Testis (tissue), 3 donors: Measurements from ENCODE around the gene ARAP1. TPM values are rescaled to one million over a fixed set of nuclear protein-coding genes. Genes with fewer than 3 reads are reported as not detected.

Source experiments
- DNase-seq: peaks from one replicate; pipeline ENCODE4 v3.0.0-alpha.2; 2019
- H3K27ac ChIP-seq, 2 donors: fragments of 200-600 bp; sonication (generic); one replicate each; pipeline ENCODE4 v1.5.1; 2019
- H3K27me3 ChIP-seq: fragments of 200-600 bp; sonication (generic); one replicate; pipeline ENCODE4 v1.5.1; 2019
- H3K36me3 ChIP-seq: fragments of 200-600 bp; sonication (generic); one replicate; pipeline ENCODE4 v1.5.1; 2017; ENCODE audit warnings: low read depth; ENCODE audit errors: missing control alignments
- H3K4me1 ChIP-seq: fragments of 200-600 bp; sonication (generic); one replicate; pipeline ENCODE4 v1.5.1; 2019
- H3K4me3 ChIP-seq, 2 donors: fragments of 200-600 bp; sonication (generic); one replicate each; pipeline ENCODE4 v1.5.1; 2017 to 2019
- H3K9me3 ChIP-seq: fragments of 200-600 bp; sonication (generic); one replicate; pipeline ENCODE4 v1.5.1; 2017
- POLR2A ChIP-seq: fragments of 450-650 bp; IDR thresholded peaks from one replicate; pipeline ENCODE4 v1.6.1; 2017; ENCODE audit warnings: antibody characterized with exemption, mild to moderate bottlenecking, moderate library complexity
- WGBS, 2 donors: methylation state at CpG; one replicate each; pipeline ENCODE4 v1.1.5; 2018; 5-methylcytosine and 5-hydroxymethylcytosine counted together
- intact Hi-C: fragments of 100-400 bp; cut with DNase I; formaldehyde crosslinking; loops from one replicate; pipeline ENCODE4 v1.15.1; 2023; ENCODE audit warnings: low total_unique reads
- microRNA-seq, 2 donors: library from miRNA; unstranded; fragments of <30 nt; microRNA quantifications; one replicate each; pipeline ENCODE4, GENCODE V29; 2016; ENCODE audit warnings: borderline number of aligned reads in 2 of 2, borderline replicate concordance in 1 of 2
- polyA plus RNA-seq: library from polyadenylated mRNA; stranded (reverse); fragments of 350-450 nt; fragmentation: Illumina TruSeq; extraction: RNeasy Lipid Tissue Mini Kit (QIAGEN cat#74804); gene quantifications from one replicate; pipeline ENCODE4 v1.2.3, GENCODE V29; 2014; ENCODE audit warnings: low read depth, low replicate concordance; ENCODE audit not compliant: insufficient read depth
- small RNA-seq, 2 donors: library from RNA; depleted of rRNA; stranded (forward); fragments of <200 nt; gene quantifications; one replicate each; pipeline ENCODE3, GENCODE V24; 2016
- total RNA-seq, 2 donors: library from RNA; depleted of rRNA; stranded (reverse); fragments of >200 nt; gene quantifications; one replicate each; pipeline ENCODE4 v1.2.3, GENCODE V29; 2016
- TF ChIP-seq, protein P1 (sequence below), 3 experiments: fragments of 450-650 bp in 2 of 3; fragments of 200-600 bp in 1 of 3; sonication (generic) in 1 of 3; IDR thresholded peaks; one replicate each; pipeline ENCODE4 v1.5.1; 2016 to 2019; ENCODE audit warnings: antibody characterized with exemption in 3 of 3, mild to moderate bottlenecking in 2 of 3, moderate library complexity in 1 of 3

The ARAP1 gene
- total and polyA plus RNA-seq, 3 donors from 2014 or later, result 46.9 to 88.3 (median 65.2) TPM

DNA sequence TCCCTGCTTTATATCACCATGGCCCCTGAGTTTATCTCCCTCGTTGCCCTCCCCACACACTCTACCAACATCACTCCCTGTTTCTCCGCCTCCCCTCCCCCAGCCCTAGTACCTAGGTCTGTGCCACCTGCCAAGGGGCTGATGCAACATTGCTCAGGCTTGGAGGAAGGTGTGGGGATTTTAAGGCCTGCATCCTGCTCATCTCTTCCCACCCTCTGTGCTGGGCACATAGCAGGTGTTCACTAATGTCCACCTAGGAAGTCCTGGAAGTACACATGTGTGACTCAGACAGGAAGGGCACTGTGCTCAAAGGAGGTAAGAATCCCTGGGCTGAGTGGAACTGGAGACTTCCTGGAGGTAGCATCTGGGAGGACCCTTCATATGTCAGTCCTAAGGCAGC, 115.0 kb downstream of the ARAP1 start:
- 86 to 87% methylated on average over 2 of the region's 2 CpGs for WGBS, 2 donors
- no peak for DNase-seq
- Histone ChIP-seq H3K36me3 (no peaks in the 10 kb centered on the region), H3K27me3 (no peaks in the 10 kb centered on the region), H3K27ac (no peak overlapping the region), H3K9me3 (no peaks in the 10 kb centered on the region), H3K4me3 (no peak overlapping the region), H3K4me1 (peaks cover 6% of the 10 kb centered on the region)
- intact Hi-C loops, result no loop called here
- TF ChIP-seq, protein P1, sequence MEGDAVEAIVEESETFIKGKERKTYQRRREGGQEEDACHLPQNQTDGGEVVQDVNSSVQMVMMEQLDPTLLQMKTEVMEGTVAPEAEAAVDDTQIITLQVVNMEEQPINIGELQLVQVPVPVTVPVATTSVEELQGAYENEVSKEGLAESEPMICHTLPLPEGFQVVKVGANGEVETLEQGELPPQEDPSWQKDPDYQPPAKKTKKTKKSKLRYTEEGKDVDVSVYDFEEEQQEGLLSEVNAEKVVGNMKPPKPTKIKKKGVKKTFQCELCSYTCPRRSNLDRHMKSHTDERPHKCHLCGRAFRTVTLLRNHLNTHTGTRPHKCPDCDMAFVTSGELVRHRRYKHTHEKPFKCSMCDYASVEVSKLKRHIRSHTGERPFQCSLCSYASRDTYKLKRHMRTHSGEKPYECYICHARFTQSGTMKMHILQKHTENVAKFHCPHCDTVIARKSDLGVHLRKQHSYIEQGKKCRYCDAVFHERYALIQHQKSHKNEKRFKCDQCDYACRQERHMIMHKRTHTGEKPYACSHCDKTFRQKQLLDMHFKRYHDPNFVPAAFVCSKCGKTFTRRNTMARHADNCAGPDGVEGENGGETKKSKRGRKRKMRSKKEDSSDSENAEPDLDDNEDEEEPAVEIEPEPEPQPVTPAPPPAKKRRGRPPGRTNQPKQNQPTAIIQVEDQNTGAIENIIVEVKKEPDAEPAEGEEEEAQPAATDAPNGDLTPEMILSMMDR (IDR thresholded peaks at IDR 0.05), result no peak
- no peak for TF ChIP-seq POLR2A

DNA sequence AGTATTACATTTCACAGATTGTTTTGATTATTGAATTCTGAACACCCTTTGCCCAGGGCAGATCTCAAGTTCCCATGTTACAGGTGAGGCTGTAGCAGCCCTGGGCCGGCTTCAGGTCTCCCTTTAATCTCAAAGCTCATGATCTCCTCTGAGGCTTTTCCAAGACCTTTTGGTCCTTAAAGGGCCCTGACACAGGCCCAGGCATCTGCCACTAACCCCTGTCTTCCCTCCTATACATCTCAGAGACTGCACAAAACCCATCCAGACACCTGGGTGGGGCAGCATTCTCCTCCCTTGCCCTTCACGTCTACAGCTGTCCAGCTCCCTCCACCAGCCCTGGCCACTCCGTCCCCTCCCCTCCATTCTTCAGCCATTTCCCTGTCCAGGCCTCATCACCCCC, 115.8 kb downstream of the ARAP1 start:
- H3K9me3 ChIP-seq, result no peaks in the 10 kb centered on the region
- H3K27me3 ChIP-seq, result no peaks in the 10 kb centered on the region
- no peaks in the 10 kb centered on the region for H3K36me3 ChIP-seq
- intact Hi-C loops, result no loop called here
- no peak for DNase-seq
- H3K27ac ChIP-seq, result no peak overlapping the region
- TF ChIP-seq POLR2A, result no peak
- TF ChIP-seq, protein P1 (IDR thresholded peaks at IDR 0.05), result no peak
- no peaks in the 10 kb centered on the region for H3K4me1 ChIP-seq
- WGBS, 2 donors, result 79 to 81% methylated on average over 3 of the region's 3 CpGs
- H3K4me3 ChIP-seq, result no peak overlapping the region

DNA sequence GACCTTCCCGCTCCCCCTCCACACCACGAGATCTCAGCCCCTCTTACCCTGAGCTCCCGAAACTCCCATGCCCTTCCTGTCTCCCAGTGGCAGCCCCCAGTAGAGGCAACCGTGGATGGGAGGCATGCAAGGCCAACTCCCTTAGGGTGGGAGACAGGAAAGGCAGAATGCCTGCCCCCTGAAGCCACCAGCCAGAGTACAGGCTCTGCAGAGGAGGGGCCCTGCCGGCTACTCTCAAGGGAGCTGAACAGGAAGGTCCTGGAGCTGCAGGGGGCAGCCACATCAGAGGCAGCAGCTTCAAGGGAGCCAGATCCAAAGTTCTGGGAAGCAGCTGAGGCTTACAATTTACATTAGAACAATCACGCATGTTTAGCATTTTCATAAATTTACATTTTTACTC, 116.3 kb downstream of the ARAP1 start:
- no peak for DNase-seq
- intact Hi-C loops, result no loop called here
- 81 to 97% methylated on average over 3 to 6 of the region's 6 CpGs for WGBS, 2 donors
- Histone ChIP-seq H3K27me3 (no peaks in the 10 kb centered on the region), H3K27ac (no peak overlapping the region), H3K9me3 (no peaks in the 10 kb centered on the region), H3K4me1 (no peaks in the 10 kb centered on the region), H3K36me3 (no peaks in the 10 kb centered on the region), H3K4me3 (no peak overlapping the region)
- TF ChIP-seq POLR2A, result no peak
- TF ChIP-seq, protein P1 (IDR thresholded peaks at IDR 0.05), result no peak

DNA sequence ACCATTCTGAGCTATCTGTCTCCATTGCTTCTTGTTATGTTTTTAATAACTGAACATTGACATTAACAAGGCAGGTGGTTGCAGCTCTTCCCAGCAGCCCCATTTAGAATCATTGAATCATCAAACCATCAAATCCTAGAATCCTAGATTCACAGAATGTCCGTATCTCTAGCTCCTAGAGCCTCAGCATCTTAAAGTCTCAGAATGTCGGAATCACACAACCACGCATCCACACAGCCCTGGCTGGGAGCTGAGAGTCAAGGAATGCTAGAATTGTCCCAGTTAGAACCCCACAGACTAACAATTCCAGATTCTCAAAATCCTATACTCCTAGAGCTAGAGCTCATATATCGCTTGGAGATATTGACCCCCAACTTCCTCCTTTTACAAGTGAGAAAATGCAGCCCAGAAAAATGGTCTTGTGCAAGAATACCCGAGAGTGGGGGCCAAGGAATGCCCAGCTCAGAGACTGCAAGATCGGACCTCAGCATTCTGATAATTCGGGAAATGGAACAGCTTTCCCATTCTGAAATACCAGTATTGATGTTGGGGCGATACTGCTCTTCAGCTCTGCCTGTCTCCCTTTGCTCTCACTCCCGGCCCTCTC, 116.8 kb downstream of the ARAP1 start:
- 85 to 89% methylated on average over 9 of the region's 9 CpGs for WGBS, 2 donors
- no peak for DNase-seq
- H3K27ac ChIP-seq, result no peak overlapping the region
- H3K9me3 ChIP-seq, result no peaks in the 10 kb centered on the region
- intact Hi-C loops, result no loop called here
- H3K4me1 ChIP-seq, result no peaks in the 10 kb centered on the region
- H3K4me3 ChIP-seq, result no peak overlapping the region
- no peaks in the 10 kb centered on the region for H3K36me3 ChIP-seq
- no peaks in the 10 kb centered on the region for H3K27me3 ChIP-seq
- TF ChIP-seq, protein P1 (IDR thresholded peaks at IDR 0.05), result no peak
- TF ChIP-seq POLR2A, result no peak

Small RNAs within 50 kb of the gene (microRNA-seq; reads per million reads assigned to microRNA genes)
- gene MIR4692, result 0 reads per million in 2 donors

Small RNAs within 50 kb of the gene (small RNA-seq; reads per million reads assigned to genes)
- gene MIR4692, result 0 reads per million in 2 donors
- 0 reads per million in 2 donors for gene RF00019

Other genes starting within 250 kb of the ARAP1 start
- 10 to 100 TPM; 15.2 to 20.6 TPM for gene PDE2A, start 78.0 kb downstream of the ARAP1 start, total RNA-seq
- 14.1 TPM for gene PDE2A, start 78.0 kb downstream of the ARAP1 start, polyA plus RNA-seq
- 100 to 1,000 TPM; 130 to 202 TPM for gene STARD10, start 41.6 kb upstream of the ARAP1 start, total RNA-seq
- 379 TPM for gene STARD10, start 41.6 kb upstream of the ARAP1 start, polyA plus RNA-seq
- gene ATG16L2, start 62.0 kb upstream of the ARAP1 start, total RNA-seq, result 10 to 100 TPM; 33.8 to 39.5 TPM
- gene ATG16L2, start 62.0 kb upstream of the ARAP1 start, polyA plus RNA-seq, result 16.2 TPM